Measurements from ENCODE around the gene SPTBN5.

The SPTBN5 gene

GRCh38 chr15:41798607-41799487 is 95.0 kb downstream of the SPTBN5 start:
- no peak for DNase-seq

Measured in cortex of kidney (tissue), 1 donor.